Peyer's patch (tissue), 4 donors: Measurements from ENCODE around the gene SIGLEC7.

Experiments
- CTCF ChIP-seq, 6 experiments: fragments of 450-650 bp in 4 of 6; fragments of 200-600 bp in 2 of 6; sonication (generic) in 1 of 6; IDR thresholded peaks; one replicate each; pipeline ENCODE4 v1.5.1; 2017 to 2019; ENCODE audit warnings: antibody characterized with exemption in 6 of 6, mild to moderate bottlenecking in 3 of 6, moderate library complexity in 1 of 6
- POLR2A ChIP-seq, 2 donors: fragments of 450-650 bp; IDR thresholded peaks; one replicate each; pipeline ENCODE4 v1.5.1; 2017; ENCODE audit warnings: antibody characterized with exemption in 2 of 2, mild to moderate bottlenecking in 2 of 2, moderate library complexity in 2 of 2

GRCh38 chr19:51192689-51193088 is 50.6 kb downstream of the SIGLEC7 start:
- TF ChIP-seq CTCF (IDR thresholded peaks at IDR 0.05) (no peak), POLR2A (IDR thresholded peaks at IDR 0.05) (no peak)
